Right lobe of liver (tissue), 4 donors: ENCODE data around the gene MS4A2.

Source experiments
- POLR2A ChIP-seq: fragments of 450-650 bp; IDR thresholded peaks from one replicate; pipeline ENCODE4 v1.6.1; 2017; ENCODE audit warnings: antibody characterized with exemption, mild to moderate bottlenecking
- TF ChIP-seq, protein P1 (sequence below), 4 donors: fragments of 200-600 bp in 3 of 4; fragments of 450-650 bp in 1 of 4; IDR thresholded peaks; one replicate each; pipeline versions ENCODE4 v1.5.1 to v1.8.0; 2016 to 2022; ENCODE audit warnings: antibody characterized with exemption in 4 of 4, mild to moderate bottlenecking in 2 of 4
- donor health status: DM: no; HTN: no; CAD: no.
- donor health status: DM: no; HTN: no; CAD: no.
- donor health status: DM: no; HTN: yes; CAD: no.

DNA sequence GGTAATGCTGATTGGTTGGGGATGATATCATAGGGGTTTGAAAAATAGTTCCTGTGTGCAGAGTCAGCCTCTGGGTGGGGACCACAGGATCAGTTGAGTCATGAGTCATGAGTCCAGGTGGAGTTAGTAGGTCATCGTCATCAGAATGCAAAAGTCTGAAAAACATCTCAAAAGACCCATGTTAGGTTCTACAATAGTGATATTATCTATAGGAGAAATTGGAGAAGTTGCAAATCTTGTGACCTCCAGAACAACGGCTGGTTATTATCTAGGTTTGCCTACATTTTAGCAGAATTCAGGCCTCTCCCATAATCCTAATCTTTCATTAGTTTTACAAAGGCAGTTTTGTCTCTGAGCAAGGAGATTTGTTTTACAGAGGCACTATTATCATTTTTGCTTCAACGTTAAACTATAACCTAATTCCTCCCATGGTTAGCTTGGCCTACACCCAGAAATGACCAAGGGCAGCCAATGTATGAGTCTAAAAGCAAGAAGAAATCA, 38.9 kb downstream of the MS4A2 start:
- TF ChIP-seq, protein P1, sequence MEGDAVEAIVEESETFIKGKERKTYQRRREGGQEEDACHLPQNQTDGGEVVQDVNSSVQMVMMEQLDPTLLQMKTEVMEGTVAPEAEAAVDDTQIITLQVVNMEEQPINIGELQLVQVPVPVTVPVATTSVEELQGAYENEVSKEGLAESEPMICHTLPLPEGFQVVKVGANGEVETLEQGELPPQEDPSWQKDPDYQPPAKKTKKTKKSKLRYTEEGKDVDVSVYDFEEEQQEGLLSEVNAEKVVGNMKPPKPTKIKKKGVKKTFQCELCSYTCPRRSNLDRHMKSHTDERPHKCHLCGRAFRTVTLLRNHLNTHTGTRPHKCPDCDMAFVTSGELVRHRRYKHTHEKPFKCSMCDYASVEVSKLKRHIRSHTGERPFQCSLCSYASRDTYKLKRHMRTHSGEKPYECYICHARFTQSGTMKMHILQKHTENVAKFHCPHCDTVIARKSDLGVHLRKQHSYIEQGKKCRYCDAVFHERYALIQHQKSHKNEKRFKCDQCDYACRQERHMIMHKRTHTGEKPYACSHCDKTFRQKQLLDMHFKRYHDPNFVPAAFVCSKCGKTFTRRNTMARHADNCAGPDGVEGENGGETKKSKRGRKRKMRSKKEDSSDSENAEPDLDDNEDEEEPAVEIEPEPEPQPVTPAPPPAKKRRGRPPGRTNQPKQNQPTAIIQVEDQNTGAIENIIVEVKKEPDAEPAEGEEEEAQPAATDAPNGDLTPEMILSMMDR (IDR thresholded peaks at IDR 0.05), result no peak
- TF ChIP-seq POLR2A, result no peak
